ENCODE data around the gene HOXD13.

DNA sequence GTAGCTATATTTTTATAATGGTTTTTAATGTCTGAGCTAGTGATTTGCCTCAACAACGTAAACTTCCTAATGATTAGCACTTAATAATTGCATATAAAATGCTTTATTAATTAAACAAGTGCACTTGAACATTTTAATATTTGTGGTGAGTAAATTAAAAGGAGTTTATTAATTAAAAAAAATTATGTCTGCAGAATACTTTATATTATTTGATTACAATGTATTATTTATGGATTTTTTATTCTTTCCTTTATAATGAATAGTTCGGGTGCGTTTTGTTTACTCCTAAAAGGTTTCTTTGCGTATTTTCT, 39.3 kb downstream of the HOXD13 start:
- TF ChIP-seq, protein P1, sequence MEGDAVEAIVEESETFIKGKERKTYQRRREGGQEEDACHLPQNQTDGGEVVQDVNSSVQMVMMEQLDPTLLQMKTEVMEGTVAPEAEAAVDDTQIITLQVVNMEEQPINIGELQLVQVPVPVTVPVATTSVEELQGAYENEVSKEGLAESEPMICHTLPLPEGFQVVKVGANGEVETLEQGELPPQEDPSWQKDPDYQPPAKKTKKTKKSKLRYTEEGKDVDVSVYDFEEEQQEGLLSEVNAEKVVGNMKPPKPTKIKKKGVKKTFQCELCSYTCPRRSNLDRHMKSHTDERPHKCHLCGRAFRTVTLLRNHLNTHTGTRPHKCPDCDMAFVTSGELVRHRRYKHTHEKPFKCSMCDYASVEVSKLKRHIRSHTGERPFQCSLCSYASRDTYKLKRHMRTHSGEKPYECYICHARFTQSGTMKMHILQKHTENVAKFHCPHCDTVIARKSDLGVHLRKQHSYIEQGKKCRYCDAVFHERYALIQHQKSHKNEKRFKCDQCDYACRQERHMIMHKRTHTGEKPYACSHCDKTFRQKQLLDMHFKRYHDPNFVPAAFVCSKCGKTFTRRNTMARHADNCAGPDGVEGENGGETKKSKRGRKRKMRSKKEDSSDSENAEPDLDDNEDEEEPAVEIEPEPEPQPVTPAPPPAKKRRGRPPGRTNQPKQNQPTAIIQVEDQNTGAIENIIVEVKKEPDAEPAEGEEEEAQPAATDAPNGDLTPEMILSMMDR (CRISPR knock-in tag; IDR thresholded peaks at IDR 0.05), result no peak
- TF ChIP-seq EP300 (IDR thresholded peaks at IDR 0.05; ENCODE audit: low read depth in 2 of 2, low read length in 2 of 2), result no peak
- no peak for TF ChIP-seq EP300 (CRISPR knock-in tag; IDR thresholded peaks at IDR 0.05; ENCODE audit: borderline replicate concordance)

All from HepG2 (cell line).